ENCODE measurements around the gene SLIT1.

- TF ChIP-seq POLR2A (IDR thresholded peaks at IDR 0.05; ENCODE audit: control extremely low read depth in 1 of 2, low read depth in 2 of 2, low read length in 2 of 2) (no peak), BRCA1 (IDR thresholded peaks at IDR 0.05; ENCODE audit: low read depth, low read length) (no peak), CTCF (IDR thresholded peaks at IDR 0.05; ENCODE audit: control extremely low read depth in 1 of 3, insufficient read depth in 1 of 3, low read depth in 1 of 3, low read length in 3 of 3) (no peak), YY1 (IDR thresholded peaks at IDR 0.05; ENCODE audit: low read depth, low read length) (no peak), CHD2 (IDR thresholded peaks at IDR 0.05; ENCODE audit: low read length) (no peak)
These were observed 80.5 kb downstream of the SLIT1 start for GRCh38 chr10:97105303-97105702.

All from H1 (cell line).